A172 (cell line): ENCODE results near the gene UTP14C. TPM values are rescaled to one million over a fixed set of nuclear protein-coding genes. Genes with fewer than 3 reads are reported as not detected.
"Not testable (repeated sequence)": the region's sequence is repeated elsewhere in the genome, so short reads cannot be mapped to it uniquely, and the experiment has no call there.

Experiments
- DNase-seq: peaks from one replicate; pipeline ENCODE4 v3.0.0-alpha.2; 2015; ENCODE audit warnings: low spot score
- total RNA-seq: library from RNA; depleted of rRNA; stranded (reverse); fragments of >200 nt; shearing (Covaris generic); gene quantifications from 2 replicates; pipeline ENCODE4 v1.2.3, GENCODE V29; 2014

The UTP14C gene
- total RNA-seq, 1 experiment from 2014 or later: 14.0 TPM

GRCh38 chr13:52002361-52002760 is 22.1 kb upstream of the UTP14C start:
- no peak for DNase-seq

- no peak for DNase-seq
Observed at GRCh38 chr13:52003541-52003940, 20.9 kb upstream of the UTP14C start.

GRCh38 chr13:52004511-52005170 is 19.9 kb upstream of the UTP14C start:
- no peak for DNase-seq

GRCh38 chr13:52005841-52006522 is 18.5 kb upstream of the UTP14C start:
- DNase-seq: no peak

- DNase-seq: no peak
Observed at GRCh38 chr13:52006523-52007245, 17.8 kb upstream of the UTP14C start.

GRCh38 chr13:52009946-52010345 is 14.5 kb upstream of the UTP14C start:
- no peak for DNase-seq

- DNase-seq: no peak
Observed at GRCh38 chr13:52010890-52011631, 13.4 kb upstream of the UTP14C start, which contains the start of gene ATP7B. ATP7B (minus strand) TSS chr13:52011450; CDS start chr13:52011337, 113 bp downstream.

GRCh38 chr13:52011632-52012511 is 12.6 kb upstream of the UTP14C start, which contains the start of gene ALG11:
ALG11 (plus strand) TSS chr13:52012398; CDS start chr13:52012419, 21 bp downstream.
- peak; percentile 96 for DNase-seq

- no peak for DNase-seq
Observed at GRCh38 chr13:52012512-52012836, 12.0 kb upstream of the UTP14C start.

- DNase-seq: no peak
Observed at GRCh38 chr13:52016296-52016695, 8.2 kb upstream of the UTP14C start.

- no peak for DNase-seq
Observed at GRCh38 chr13:52020191-52020590, 4.3 kb upstream of the UTP14C start.

- no peak for DNase-seq
Observed at GRCh38 chr13:52022356-52022755, 2.1 kb upstream of the UTP14C start.

- DNase-seq: no peak
Observed at GRCh38 chr13:52025475-52026245, 1.2 kb downstream of the UTP14C start.

- no peak for DNase-seq
Observed at GRCh38 chr13:52026246-52026626, 1.7 kb downstream of the UTP14C start.

- no peak for DNase-seq
Observed at GRCh38 chr13:52027832-52028231, 3.3 kb downstream of the UTP14C start.

GRCh38 chr13:52029569-52029968 is 5.1 kb downstream of the UTP14C start:
- DNase-seq: no peak

GRCh38 chr13:52030401-52030800 is 5.9 kb downstream of the UTP14C start:
- DNase-seq: not testable (repeated sequence)

GRCh38 chr13:52033039-52033438 is 8.5 kb downstream of the UTP14C start:
- DNase-seq: no peak

GRCh38 chr13:52034616-52035226 is 10.2 kb downstream of the UTP14C start:
- DNase-seq: no peak

- DNase-seq: no peak
Observed at GRCh38 chr13:52036037-52036436, 11.5 kb downstream of the UTP14C start.
